ENCODE data around the gene TNFRSF21. TPM values are rescaled to one million over a fixed set of nuclear protein-coding genes. Genes with fewer than 3 reads are reported as not detected.

TNFRSF21 gene
- 37.3 and 37.5 TPM in 2 replicates for total RNA-seq (2014; rRNA removed; shearing (Covaris generic))

GRCh38 chr6:47309291-47310130, at the start of gene TNFRSF21:
TNFRSF21 (minus strand) TSS chr6:47309905; CDS start chr6:47309511, 394 bp downstream.

Other genes starting within 250 kb of the TNFRSF21 start
- gene CD2AP, start 167.9 kb upstream of the TNFRSF21 start, total RNA-seq (2014; rRNA removed; shearing (Covaris generic)): 8.3 and 9.3 TPM in 2 replicates